Fibroblast of skin of right quadriceps (primary cell): ENCODE data around the gene TMEM233.
"Not testable (repeated sequence)": the region's sequence is repeated elsewhere in the genome, so short reads cannot be mapped to it uniquely, and the experiment has no call there.

Experiments
- DNase-seq: peaks from one replicate; pipeline ENCODE4 v3.0.0-alpha.2; 2013

TMEM233 gene

GRCh38 chr12:119613319-119613936, 19.9 kb downstream of the TMEM233 start:
- no peak for DNase-seq

GRCh38 chr12:119614705-119615104, 21.1 kb downstream of the TMEM233 start:
- no peak for DNase-seq

GRCh38 chr12:119615518-119616475, 22.2 kb downstream of the TMEM233 start:
- no peak for DNase-seq

- not testable (repeated sequence) for DNase-seq
These were observed 24.8 kb downstream of the TMEM233 start for GRCh38 chr12:119618328-119618896.

GRCh38 chr12:119620490-119620889, 26.9 kb downstream of the TMEM233 start:
- DNase-seq, result no peak

GRCh38 chr12:119621878-119622277, 28.3 kb downstream of the TMEM233 start:
- no peak for DNase-seq

GRCh38 chr12:119624966-119625365, 31.4 kb downstream of the TMEM233 start:
- no peak for DNase-seq

- DNase-seq, result no peak
These were observed 33.6 kb downstream of the TMEM233 start for GRCh38 chr12:119627019-119627643.

GRCh38 chr12:119627686-119628085, 34.1 kb downstream of the TMEM233 start:
- DNase-seq, result no peak

GRCh38 chr12:119630223-119630780, 36.7 kb downstream of the TMEM233 start:
- no peak for DNase-seq

GRCh38 chr12:119630962-119631550, 37.5 kb downstream of the TMEM233 start:
- no peak for DNase-seq

- DNase-seq, result peak; percentile 1
These were observed 38.5 kb downstream of the TMEM233 start for GRCh38 chr12:119631930-119632678.

GRCh38 chr12:119634743-119635142, 41.2 kb downstream of the TMEM233 start:
- DNase-seq, result no peak

GRCh38 chr12:119642986-119643385, 49.4 kb downstream of the TMEM233 start:
- no peak for DNase-seq

GRCh38 chr12:119644930-119645329, 51.4 kb downstream of the TMEM233 start:
- DNase-seq, result no peak

GRCh38 chr12:119645535-119646059, 52.0 kb downstream of the TMEM233 start:
- DNase-seq, result no peak

GRCh38 chr12:119649202-119649808, 55.7 kb downstream of the TMEM233 start:
- DNase-seq, result peak; percentile 3

- no peak for DNase-seq
These were observed 59.1 kb downstream of the TMEM233 start for GRCh38 chr12:119652665-119653064.

- not testable (repeated sequence) for DNase-seq
These were observed 63.4 kb downstream of the TMEM233 start for GRCh38 chr12:119657001-119657400.

GRCh38 chr12:119658166-119658565, 64.6 kb downstream of the TMEM233 start:
- DNase-seq, result not testable (repeated sequence)
